ENCODE measurements around the gene PARN. TPM values are rescaled to one million over a fixed set of nuclear protein-coding genes. Genes with fewer than 3 reads are reported as not detected.

PARN gene
- total RNA-seq, 1 experiment from 2014 or later: 42.5 TPM

- Histone ChIP-seq H3K9ac (ENCODE audit: low read length) (no peak overlapping the region), H3K79me2 (ENCODE audit: insufficient read depth, low read length) (no peaks in the 10 kb centered on the region), H3K4me2 (ENCODE audit: low read length) (no peak overlapping the region), H3K4me3 (replicated peaks in 1 of 2; ENCODE audit: low read depth in 1 of 2, low read length in 2 of 2) (no peak overlapping the region), H2AFZ (ENCODE audit: low read depth, low read length, poor library complexity, severe bottlenecking) (no peak overlapping the region), H4K20me1 (ENCODE audit: insufficient read depth) (no peaks in the 10 kb centered on the region), H3K36me3 (ENCODE audit: control insufficient read depth in 1 of 2, insufficient read depth in 2 of 2, low read length in 2 of 2) (peaks cover 24 to 26% of the 10 kb centered on the region in 2 experiments), H3K27me3 (ENCODE audit: insufficient read depth, low read length) (no peaks in the 10 kb centered on the region), H3K27ac (ENCODE audit: low read depth, low read length) (no peak overlapping the region), H3K9me2 (ENCODE audit: insufficient read depth) (no peaks in the 10 kb centered on the region), H3K4me1 (ENCODE audit: control insufficient read depth in 1 of 2, insufficient read depth in 2 of 2, low read length in 2 of 2) (no peaks in the 10 kb centered on the region), H3K9me3 (ENCODE audit: control insufficient read depth in 1 of 2, insufficient read depth in 1 of 2, low read depth in 1 of 2, low read length in 2 of 2) (no peaks in the 10 kb centered on the region)
- no peak for TF ChIP-seq FOSL1 (IDR thresholded peaks at IDR 0.05; ENCODE audit: low read depth)
- TF ChIP-seq ELF1 (IDR thresholded peaks at IDR 0.05; ENCODE audit: borderline replicate concordance, low read depth): no peak
- TF ChIP-seq SRF (IDR thresholded peaks at IDR 0.05; ENCODE audit: low read depth): no peak
- DNase-seq (ENCODE audit: low read depth, low spot score): no peak
- ATAC-seq: no peak
- ChIA-PET CTCF (no interaction called here), RAD21 (ENCODE audit: low non-redundant PET in 1 of 2, low total read pairs in 2 of 2, uncharacterized antibody in 2 of 2, unreplicated experiment in 2 of 2) (no interaction called here), POLR2A (no interaction called here)
- intact Hi-C loops (cut with micrococcal nuclease): no loop called here
- BruUV-seq (replicated peaks): no TSS peak
Measured at GRCh38 chr16:14667347-14668266, 37.5 kb upstream of the PARN start.

GRCh38 chr16:14658063-14658462 lies 28.0 kb upstream of the PARN start:
- Histone ChIP-seq H3K79me2 (ENCODE audit: insufficient read depth, low read length) (peaks cover 3% of the 10 kb centered on the region; the same call in 1 of the 2 replicates), H3K9me2 (ENCODE audit: insufficient read depth) (no peaks in the 10 kb centered on the region), H3K9ac (ENCODE audit: low read length) (no peak overlapping the region), H3K27ac (ENCODE audit: low read depth, low read length) (no peak overlapping the region), H3K9me3 (ENCODE audit: control insufficient read depth in 1 of 2, insufficient read depth in 1 of 2, low read depth in 1 of 2, low read length in 2 of 2) (no peaks in the 10 kb centered on the region), H3K4me3 (replicated peaks in 1 of 2; ENCODE audit: low read depth in 1 of 2, low read length in 2 of 2) (no peak overlapping the region), H3K4me1 (ENCODE audit: control insufficient read depth in 1 of 2, insufficient read depth in 2 of 2, low read length in 2 of 2) (no peaks in the 10 kb centered on the region), H2AFZ (ENCODE audit: low read depth, low read length, poor library complexity, severe bottlenecking) (no peak overlapping the region), H3K4me2 (ENCODE audit: low read length) (no peak overlapping the region), H4K20me1 (ENCODE audit: insufficient read depth) (no peaks in the 10 kb centered on the region), H3K27me3 (ENCODE audit: insufficient read depth, low read length) (no peaks in the 10 kb centered on the region), H3K36me3 (ENCODE audit: control insufficient read depth in 1 of 2, insufficient read depth in 2 of 2, low read length in 2 of 2) (peaks cover 13 to 24% of the 10 kb centered on the region in 2 experiments; a peak in 3 of 4 replicates)
- intact Hi-C loops (cut with micrococcal nuclease): no loop called here
- TF ChIP-seq REST (IDR thresholded peaks at IDR 0.05; ENCODE audit: low read depth) (no peak), CEBPB (IDR thresholded peaks at IDR 0.05; ENCODE audit: low read depth) (no peak), ATF3 (IDR thresholded peaks at IDR 0.05) (no peak), EZH2phosphoT487 (IDR thresholded peaks at IDR 0.05; ENCODE audit: borderline replicate concordance) (no peak), FOSL1 (IDR thresholded peaks at IDR 0.05; ENCODE audit: low read depth) (no peak)
- ATAC-seq: no peak
- POLR2A ChIA-PET: no interaction called here
- DNase-seq (ENCODE audit: low read depth, low spot score): no peak
- no TSS peak for BruUV-seq (replicated peaks)
- RAD21 ChIA-PET (ENCODE audit: low non-redundant PET in 1 of 2, low total read pairs in 2 of 2, uncharacterized antibody in 2 of 2, unreplicated experiment in 2 of 2): no interaction called here
- CTCF ChIA-PET: no interaction called here
